GM21717 (cell line): ENCODE data around the gene HDGFL2.

Source experiments
- ATAC-seq: cut with Tn5 transposase; IDR thresholded peaks from one replicate; pipeline ENCODE4 v1.9.1; 2021; ENCODE audit warnings: mild to moderate bottlenecking, moderate library complexity; ENCODE audit not compliant: unreplicated experiment

The HDGFL2 gene

DNA sequence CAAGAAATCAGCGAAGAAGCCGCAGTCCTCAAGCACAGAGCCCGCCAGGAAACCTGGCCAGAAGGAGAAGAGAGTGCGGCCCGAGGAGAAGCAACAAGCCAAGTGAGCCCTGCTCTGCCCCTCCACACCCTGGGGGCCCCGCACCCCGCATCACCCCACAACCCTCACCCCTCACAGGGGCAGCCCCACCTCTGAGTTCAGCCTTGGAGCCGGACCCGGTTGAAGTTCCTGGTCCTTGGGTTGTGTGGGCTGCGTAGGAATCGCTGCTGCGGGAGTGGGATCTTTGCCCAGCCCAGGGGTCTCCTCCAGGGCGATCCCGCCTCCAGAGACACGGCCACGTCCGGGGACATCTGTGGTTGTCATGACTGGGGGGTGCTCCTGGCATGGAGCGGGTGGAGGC, 24.2 kb downstream of the HDGFL2 start:
- no peak for ATAC-seq

DNA sequence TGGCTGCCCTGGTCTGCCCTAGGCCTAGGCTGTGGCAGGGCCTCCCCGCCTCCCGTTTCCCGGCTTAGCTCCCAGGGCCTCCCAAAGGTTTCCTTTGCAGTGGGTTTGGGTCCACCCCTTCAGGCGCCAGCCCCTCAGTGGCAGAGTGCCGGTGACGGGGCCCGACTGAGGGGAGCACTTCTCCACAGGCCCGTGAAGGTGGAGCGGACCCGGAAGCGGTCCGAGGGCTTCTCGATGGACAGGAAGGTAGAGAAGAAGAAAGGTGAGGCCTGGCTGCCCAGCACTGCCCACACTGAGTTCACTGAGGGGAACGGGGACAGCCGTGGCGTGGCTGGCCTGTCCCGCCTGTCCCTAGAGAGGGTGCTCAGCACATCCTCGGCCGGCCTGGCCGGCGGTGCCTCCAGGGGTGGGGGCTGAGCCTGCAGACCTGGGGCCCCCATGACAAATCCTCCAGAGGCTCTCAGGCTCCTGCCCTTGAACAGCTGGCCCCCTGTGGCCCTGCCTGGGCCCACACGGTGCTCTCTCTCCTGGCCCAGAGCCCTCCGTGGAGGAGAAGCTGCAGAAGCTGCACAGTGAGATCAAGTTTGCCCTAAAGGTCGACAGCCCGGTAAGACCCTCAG, 25.8 kb downstream of the HDGFL2 start:
- no peak for ATAC-seq

DNA sequence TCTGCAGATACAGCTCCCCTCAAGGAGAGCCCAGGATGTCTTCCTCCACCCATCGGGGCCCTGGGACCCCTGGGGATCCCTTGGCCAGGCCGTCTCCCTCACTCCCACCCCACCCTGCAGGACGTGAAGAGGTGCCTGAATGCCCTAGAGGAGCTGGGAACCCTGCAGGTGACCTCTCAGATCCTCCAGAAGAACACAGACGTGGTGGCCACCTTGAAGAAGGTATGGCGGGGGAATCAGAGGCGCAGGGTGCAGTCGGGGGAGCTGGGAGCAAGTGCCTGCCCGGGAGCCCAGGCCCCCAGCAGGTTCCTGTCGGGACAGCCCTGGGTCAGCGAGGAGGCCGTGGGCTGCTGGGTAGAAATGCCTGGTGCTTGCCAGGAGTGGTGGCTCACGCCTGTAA, 26.6 kb downstream of the HDGFL2 start:
- no peak for ATAC-seq

DNA sequence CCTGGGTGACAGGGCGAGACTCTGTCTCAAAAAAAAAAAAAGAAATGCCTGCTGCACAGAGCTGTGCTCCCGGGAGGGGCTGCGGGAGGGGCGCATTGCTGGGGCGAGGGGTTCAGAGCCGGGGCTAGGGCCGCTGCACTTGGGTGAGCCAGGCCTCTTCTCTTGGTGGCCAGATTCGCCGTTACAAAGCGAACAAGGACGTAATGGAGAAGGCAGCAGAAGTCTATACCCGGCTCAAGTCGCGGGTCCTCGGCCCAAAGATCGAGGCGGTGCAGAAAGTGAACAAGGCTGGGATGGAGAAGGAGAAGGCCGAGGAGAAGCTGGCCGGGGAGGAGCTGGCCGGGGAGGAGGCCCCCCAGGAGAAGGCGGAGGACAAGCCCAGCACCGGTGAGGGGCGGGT, 27.2 kb downstream of the HDGFL2 start:
- ATAC-seq = no peak

DNA sequence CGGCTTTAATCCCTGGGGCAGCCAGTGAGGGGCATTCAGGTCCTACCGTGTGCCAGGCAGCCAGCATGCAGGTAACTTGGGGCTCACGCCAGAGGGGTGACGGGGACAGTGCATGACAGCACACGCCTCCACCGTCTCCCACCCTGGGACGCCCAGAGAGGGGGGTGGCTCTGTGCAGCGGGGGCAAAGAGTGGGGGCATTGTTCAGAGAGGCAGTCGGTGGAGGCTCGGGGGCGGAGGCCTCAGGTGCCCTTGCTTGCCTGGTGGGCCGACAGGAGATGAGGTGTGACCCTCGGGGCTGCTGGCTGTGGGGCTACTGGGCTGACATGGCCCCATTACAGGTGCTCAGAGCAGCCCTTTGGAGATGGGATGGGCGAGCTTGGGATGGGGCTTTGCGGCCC, 27.8 kb downstream of the HDGFL2 start:
- ATAC-seq = no peak

DNA sequence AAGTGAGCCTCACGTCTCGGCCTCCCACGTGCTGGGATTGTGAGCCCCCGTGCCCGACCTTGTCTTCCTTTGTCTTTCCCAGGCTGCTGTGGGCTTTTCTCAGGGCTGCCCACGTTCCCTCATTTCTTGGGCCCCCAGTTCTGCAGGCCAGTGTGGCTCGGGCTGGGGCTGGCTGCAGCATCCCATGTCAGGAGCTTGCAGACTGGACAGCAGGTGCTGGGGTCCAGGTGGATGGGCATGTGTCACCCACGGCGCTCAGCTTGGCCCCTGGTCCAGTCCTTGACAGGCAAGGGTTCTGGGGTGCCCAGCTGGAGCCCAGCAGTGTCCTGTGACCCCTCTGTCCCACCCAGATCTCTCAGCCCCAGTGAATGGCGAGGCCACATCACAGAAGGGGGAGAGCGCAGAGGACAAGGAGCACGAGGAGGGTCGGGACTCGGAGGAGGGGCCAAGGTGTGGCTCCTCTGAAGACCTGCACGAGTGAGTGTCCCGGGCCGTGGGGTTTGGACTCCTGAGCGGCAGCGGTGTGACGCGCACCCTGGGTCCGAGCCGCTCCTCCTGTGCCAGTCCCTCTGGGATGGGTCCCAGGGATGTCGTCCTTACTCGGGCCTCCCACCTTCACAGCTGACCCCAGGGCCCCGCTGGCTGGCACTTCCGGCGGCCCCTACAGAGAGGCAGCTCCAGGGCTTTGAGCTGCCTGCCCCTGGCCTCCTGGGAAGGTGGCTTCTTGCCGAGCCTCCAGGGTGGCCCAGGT, 28.9 kb downstream of the HDGFL2 start:
- no peak for ATAC-seq

DNA sequence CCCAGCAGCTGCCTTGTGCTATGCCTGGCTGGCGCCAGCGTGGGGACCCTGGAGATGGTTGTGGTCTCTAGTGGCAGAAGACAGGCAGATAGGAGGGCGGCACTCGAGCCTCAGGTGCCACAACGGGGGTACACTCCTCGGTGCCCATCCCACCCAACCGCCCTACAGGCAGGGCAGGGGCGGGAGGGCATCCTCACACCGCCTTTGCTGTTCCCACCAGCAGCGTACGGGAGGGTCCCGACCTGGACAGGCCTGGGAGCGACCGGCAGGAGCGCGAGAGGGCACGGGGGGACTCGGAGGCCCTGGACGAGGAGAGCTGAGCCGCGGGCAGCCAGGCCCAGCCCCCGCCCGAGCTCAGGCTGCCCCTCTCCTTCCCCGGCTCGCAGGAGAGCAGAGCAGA, 29.6 kb downstream of the HDGFL2 start:
- no peak for ATAC-seq

DNA sequence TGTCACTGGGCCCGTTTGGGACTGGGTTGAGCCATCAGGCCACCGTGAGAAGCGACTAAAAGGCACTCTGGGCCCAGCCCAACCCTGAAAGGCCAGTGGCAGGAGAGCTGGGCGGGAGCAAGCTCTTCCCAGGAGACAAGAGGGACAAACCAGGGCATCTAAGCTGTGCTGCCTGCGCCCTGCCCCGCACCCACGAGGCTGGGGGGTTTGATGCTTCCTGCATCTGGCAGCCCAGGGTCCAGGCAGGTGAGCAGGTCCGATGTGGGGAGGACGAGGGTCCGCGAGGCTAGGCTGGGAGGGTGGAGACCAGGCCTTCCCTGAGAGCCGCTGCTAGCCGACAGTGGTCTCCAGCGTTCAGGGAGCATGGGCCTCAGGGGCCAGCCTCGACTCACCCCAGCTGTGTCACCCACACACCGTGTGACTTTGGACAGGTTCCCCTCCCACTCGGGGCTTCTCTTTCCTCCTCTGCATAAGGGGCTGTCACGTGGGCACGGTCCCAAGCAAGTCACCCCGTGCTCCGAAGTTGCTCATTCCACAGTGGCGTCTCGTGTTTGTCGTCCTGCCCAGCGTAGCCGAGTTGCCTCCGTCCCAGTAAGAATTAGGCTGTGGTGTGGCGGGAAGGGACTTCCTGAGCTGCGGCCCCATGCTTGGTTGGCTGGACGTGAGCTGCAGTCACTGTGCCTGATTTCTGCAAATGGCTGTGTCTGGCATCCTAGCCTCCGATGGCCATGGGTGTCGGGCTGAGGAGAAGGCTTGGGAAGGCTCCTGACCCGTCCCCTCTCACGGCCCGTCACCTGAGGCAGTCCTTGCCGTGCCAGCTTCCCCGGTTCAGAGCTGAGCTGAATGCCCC, 30.4 kb downstream of the HDGFL2 start:
- no peak for ATAC-seq

DNA sequence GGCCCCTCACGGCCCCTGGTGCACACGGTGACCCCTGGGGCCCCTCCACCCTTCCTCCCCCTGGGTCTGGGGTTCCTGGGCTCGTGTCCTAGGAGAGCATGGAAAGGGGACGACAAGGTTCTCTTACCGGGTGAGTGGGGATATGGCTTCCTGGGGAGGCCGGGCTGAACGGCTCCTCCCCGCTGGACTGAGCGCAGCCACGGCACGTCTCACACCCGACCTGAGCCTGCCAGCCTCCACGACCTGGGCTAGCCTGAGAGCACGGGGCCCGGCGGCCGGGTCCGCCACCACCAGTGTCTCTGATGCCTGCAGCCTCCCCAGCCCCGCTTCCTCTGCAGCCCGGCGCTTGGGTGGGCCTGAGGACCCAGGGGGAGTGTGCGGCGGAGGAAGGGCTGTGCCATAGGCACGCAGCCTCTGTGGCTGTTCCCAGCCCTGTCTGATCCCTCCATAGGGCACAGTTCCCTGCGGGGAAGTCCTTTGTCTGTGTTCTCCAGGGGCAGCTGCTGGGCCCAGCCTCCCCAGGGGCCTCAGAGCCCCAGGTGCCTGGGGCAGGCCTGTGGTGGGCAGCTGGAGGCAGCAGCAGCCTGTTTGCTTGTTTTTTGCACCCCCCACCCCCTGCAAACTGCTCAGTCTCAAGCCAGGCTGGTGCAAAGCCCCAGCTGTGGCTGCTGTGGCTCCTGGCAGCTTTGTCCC, 31.2 kb downstream of the HDGFL2 start:
- ATAC-seq = no peak

DNA sequence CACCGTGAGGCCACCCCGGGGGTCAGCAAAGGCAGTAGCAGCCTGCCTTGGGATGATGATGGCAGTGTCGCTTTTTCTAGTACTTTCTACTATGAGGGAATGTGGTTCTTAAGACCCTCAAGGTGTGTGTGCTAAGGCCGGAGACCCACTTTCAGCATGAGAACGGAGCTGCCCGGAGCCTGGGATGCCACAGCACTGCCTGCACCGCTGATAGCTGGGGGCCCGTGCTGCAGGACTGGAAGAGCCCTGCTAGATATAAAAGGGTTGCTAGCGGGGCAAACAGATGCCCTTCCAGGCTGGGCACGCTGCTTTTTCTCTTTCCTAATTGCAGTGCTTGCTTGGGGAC, 31.7 kb downstream of the HDGFL2 start:
- no peak for ATAC-seq

DNA sequence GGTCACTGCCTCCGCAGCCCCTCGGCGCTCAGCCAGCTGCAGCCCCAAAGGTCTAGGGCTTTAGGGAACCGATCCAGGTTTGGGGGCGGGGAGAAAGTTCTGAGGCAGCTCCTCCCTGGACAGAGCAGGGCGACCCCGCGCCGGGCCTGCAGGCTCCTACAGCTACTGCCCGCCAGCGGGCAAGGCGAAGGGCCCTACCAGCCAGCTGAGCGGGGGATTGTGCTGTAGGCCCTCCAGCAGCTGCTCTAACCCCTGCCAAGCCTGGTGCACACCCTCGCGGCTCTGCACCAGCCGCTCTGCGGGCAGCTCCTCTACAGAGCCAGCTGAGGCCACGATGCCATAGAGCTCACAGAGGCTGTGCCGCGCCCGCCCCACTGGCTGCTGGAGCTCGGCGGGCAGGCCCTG, 32.2 kb downstream of the HDGFL2 start:
- no peak for ATAC-seq

DNA sequence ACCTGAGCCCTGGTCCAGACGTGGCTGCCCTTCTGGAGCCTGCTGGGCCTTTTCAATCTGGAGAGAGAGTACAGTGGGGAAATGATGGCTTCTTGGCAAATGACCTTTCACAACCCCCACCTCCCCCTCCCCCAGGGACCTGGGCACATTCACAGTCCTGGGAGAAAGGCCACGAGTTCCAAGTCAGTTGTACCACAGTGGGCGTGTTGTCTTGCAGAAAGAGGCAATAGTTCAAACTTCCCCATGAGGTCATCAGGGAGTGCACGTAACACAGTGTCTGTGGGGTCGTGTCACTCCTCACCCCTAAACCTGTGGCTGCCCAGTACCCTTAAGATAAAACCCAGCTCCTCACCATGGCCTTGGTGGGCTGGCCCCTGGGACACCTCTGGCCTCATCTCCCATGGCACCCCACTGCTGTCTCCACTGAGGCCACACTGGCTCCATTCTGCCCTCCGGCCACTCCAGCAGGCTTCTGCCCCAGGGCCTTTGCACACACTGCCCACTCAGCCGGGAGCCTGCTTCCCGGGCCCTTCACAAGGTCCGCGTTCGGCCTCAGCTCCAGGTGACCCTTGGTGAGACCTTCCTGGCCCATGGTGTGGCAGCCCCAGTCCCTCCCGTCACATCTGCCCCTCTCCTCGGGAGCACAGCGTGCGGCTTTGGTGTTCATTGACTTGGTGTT, 32.9 kb downstream of the HDGFL2 start:
- no peak for ATAC-seq

DNA sequence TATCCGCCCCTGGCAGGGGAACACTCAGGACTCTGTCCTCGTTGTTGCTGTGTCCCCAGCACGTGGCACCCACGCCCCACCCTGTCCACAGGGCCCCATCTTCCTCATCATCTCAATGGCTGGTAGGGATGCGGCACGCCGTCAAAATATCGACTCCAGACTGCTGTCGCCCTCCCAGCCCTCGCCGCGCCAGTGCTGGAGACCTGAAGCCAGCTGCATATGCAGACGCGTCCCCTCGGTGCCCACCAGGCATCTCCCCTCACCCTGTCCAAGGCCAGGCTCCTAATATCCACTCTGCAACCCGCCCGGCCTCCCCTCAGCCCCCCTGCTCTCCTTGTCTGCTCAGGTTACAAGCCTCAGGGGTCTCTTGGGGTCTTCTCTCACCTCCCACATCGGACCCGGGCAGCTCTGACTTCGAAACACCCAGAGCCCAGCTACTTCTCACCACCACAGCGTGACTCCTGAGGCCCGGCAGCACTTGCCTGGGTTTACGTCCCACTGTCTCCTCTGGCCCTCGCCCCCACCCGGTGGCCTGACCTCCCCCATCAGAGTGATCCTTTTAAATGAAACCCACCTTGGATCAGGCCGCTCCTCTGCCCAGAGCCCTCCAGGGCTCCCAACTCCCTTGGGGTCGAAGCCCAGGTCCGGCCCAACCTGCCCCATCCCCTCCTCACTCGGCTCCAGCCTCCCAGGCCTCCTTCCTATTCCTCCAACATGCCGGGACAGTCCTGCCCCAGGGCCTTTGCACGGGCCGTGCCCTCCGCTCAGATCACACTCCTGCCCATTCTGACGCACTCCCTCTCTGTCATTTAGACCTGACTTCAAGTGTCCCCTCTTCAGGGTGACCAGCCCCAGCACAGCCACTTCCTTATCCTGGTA, 33.7 kb downstream of the HDGFL2 start:
- no peak for ATAC-seq

DNA sequence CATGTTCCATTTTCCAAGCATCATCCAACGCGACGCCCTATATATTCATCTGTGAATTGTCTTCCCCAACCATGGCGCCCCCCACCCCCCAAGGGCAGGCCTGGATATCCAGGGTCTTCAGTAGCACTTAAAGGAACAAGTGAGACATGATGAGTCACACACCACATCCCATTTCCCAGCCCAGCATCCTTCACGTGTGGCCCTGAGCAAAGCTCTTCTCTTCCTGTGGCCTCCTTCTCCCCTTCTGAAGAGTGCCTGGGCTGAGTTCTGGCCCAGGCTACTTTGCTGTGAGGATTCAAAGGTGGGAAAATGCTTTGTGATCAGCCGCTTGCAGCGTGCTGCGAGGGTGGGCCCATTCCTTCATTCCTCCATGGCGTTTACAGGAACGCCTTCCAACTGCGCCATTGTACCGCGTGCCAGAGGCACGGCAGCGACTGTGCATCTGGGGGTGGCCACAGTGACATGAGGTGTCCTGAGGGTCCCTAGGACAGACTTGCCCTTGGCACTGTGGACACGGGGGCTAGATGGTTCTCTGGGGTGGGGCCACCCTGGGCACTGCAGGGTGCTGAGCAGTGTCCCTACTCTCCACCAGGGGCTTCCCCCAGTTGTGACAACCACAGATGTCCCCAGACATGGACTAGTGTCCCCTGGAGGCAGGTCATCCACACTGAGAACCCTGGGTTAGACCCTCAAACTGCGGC, 34.5 kb downstream of the HDGFL2 start:
- no peak for ATAC-seq

DNA sequence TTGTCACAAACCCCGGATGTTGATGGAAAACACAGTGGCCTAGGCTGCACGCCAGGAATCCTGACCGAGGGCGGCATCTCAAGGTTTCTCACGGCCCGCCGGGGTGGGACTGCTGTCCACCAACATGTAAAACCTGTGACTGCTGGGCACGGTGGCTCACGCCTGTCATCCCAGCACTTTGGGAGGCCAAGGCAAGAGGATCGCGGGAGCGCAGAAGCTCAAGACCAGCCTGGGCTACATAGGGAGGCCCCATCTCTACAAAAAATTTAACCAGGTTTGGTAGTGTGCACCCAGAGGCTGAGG, 35.0 kb downstream of the HDGFL2 start:
- no peak for ATAC-seq

DNA sequence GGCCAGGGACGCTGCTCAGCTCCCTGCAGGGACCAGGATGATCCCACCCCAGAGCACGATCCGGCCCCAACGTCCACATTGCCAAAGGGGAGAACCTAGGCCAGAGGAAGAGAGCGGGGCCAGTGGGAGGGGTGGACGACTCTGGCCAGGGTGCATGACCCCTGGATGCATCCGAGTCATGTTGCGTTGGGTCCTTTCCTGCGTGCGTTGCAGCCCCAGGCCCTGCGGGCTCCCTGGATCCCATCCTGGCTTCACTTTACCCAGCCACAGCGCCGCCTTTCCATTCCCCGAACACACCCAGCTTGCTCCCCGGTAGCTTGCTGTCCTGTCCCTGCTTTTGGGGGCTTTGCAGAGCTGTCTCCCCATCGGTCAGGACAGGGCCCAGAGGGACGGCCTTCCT, 35.7 kb downstream of the HDGFL2 start:
- no peak for ATAC-seq

DNA sequence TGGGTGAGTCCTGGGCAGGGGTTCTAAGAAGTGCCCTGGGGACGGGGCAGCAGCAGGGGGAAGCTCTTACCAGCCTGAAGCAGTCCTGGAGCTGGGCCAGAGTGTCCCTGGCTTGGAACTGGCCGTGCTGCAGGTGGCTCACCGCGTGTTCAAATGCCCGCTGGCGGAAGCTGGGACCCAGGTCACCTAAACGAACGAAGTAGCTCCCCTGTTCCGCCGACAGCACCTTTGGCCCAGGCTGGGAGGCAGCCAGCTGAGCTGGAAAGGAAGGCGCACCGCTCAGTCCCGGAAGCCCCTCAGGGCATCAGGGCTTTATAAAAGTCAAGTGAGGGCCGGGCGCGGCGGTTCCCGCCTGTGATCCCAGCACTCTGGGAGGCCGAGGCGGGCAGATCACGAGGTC, 36.6 kb downstream of the HDGFL2 start:
- no peak for ATAC-seq

DNA sequence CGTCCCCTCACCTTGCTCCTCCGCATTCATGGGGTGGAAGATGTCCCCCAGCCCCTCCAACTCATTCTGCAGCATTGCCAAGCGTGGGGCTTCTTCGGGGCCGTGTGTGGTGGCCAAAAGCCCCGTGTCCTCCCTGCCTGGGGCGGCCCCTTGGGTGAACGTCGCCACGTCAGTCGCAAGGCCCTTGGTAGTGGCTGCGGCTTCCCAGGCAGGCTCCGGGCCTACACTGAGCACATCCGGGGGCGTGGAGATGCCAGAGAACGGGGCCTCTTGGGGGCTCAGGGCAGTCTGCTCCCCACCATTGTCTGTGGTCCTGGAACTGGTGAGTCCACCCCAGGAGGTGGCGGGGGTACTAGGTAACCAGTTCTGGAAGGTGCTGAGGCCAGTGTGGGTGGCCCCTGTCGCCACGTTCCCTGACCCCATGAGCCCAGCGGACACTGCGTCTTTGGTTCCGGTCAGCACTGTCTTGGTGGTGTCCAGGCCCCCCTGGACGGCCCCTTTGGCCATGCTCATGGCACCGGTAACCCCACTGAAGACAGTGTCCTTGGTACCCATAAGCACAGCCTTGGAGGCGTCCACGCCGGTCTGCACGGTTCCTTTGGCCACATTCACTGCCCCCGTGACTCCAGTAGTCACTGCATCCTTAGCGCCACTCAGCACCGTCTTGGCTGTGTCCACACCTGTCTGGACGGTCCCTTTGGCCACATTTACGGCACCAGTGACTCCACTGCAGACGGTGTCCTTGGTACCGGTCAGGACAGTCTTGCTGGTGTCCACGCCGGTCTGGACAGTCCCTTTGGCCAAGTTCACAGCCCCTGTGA, 38.5 kb downstream of the HDGFL2 start:
- ATAC-seq = no peak
